Duodenal mucosa (tissue), 2 donors: ENCODE measurements around the gene CTBP2.

Experiments used
- H3K27ac ChIP-seq: one replicate; pipeline ENCODE4 v1.7.0; 2013; ENCODE audit warnings: low read depth, low read length
- H3K27me3 ChIP-seq, 2 donors: one replicate each; pipeline ENCODE4 v1.7.0; 2013; ENCODE audit warnings: low read length in 2 of 2, control low read depth in 1 of 2; ENCODE audit not compliant: insufficient read depth in 2 of 2, control insufficient read depth in 1 of 2
- H3K36me3 ChIP-seq, 2 donors: one replicate each; pipeline ENCODE4 v1.7.0; 2013; ENCODE audit warnings: low read length in 2 of 2, control low read depth in 1 of 2; ENCODE audit not compliant: insufficient read depth in 2 of 2, control insufficient read depth in 1 of 2
- H3K4me1 ChIP-seq, 2 donors: one replicate each; pipeline ENCODE4 v1.7.0; 2013; ENCODE audit warnings: low read length in 2 of 2, control low read depth in 1 of 2; ENCODE audit not compliant: insufficient read depth in 2 of 2, control insufficient read depth in 1 of 2
- H3K4me3 ChIP-seq, 2 donors: one replicate each; pipeline ENCODE4 v1.7.0; 2013; ENCODE audit warnings: low read length in 2 of 2, low read depth in 1 of 2
- H3K9ac ChIP-seq, 2 donors: one replicate each; pipeline ENCODE4 v1.7.0; 2013; ENCODE audit warnings: low read length in 2 of 2, low read depth in 1 of 2
- H3K9me3 ChIP-seq, 2 donors: one replicate each; pipeline ENCODE4 v1.7.0; 2013; ENCODE audit warnings: low read length in 2 of 2, control low read depth in 1 of 2; ENCODE audit not compliant: control insufficient read depth in 1 of 2

Gene CTBP2

DNA sequence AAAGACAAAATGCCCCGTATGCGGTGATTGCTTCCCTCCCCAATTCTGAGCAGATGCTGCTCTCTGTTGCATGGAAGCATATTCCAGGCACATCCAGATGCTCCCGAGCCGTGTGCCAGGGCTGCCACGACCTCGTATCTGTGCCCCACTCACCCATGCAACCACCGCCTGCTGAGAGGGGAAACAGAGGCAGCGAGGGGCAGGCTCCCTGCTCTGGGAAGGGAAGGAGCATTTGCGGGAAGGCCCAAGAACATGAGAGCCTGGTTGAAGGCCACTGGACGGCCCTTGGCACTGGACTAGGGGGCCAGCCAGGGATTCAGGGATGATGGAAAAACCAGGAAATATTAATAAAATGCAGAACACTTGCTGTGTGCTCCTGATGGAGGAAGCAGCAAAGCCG, 89.4 kb downstream of the CTBP2 start:
- Histone ChIP-seq H3K4me1 (peaks cover 9 to 13% of the 10 kb centered on the region in 2 donors), H3K36me3 (peaks cover 3 to 33% of the 10 kb centered on the region in 2 donors), H3K4me3 (no peak overlapping the region), H3K9ac (no peak overlapping the region), H3K27me3 (no peaks in the 10 kb centered on the region), H3K9me3 (no peaks in the 10 kb centered on the region), H3K27ac (no peak overlapping the region)

- no peaks in the 10 kb centered on the region for H3K9me3 ChIP-seq
- peaks cover 30 to 36% of the 10 kb centered on the region in 2 donors for H3K4me1 ChIP-seq
- H3K27me3 ChIP-seq = no peaks in the 10 kb centered on the region
- H3K9ac ChIP-seq = no peak overlapping the region
- H3K36me3 ChIP-seq = peaks cover 3 to 17% of the 10 kb centered on the region in 2 donors
- no peak overlapping the region for H3K4me3 ChIP-seq
- H3K27ac ChIP-seq = no peak overlapping the region
Observed at GRCh38 chr10:125068406-125068805, 92.0 kb downstream of the CTBP2 start.

- H3K4me3 ChIP-seq = no peak overlapping the region
- no peak overlapping the region for H3K27ac ChIP-seq
- no peaks in the 10 kb centered on the region for H3K27me3 ChIP-seq
- H3K9me3 ChIP-seq = no peaks in the 10 kb centered on the region
- peaks cover 3 to 20% of the 10 kb centered on the region in 2 donors for H3K36me3 ChIP-seq
- H3K4me1 ChIP-seq = peaks cover 34 to 39% of the 10 kb centered on the region in 2 donors
- H3K9ac ChIP-seq = no peak overlapping the region
Observed at GRCh38 chr10:125067764-125068163, 92.6 kb downstream of the CTBP2 start.

DNA sequence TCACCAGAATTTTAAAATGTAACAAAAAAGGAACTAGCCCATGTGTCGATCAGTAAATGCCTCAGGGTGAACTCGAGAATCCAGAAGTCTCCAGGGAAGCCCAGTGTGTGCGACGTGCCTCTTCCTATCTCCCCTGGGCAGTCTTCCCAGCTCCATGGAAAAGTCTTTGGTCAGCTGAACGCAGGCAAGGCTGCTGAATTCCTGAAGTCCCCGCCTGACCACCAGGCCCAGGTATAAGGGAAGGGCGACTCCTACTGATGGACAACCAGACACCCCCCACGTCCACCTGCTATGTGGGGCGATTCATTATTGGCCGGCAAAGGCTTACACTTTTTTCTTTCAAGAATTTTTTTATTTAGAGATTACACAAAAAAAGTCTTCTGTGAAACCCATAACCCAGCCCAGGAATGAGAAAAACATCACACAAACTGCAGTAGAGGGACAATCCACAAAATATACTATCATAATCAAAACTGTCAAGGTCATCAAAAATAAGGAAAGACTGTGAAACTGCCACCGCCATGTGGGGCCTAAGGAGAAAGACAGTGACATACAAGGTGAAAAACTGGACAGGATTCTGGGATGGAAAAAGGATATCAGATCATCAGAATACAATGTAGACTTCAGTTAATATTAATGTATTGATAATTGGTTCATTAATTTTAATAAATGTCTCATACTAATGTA, 93.5 kb downstream of the CTBP2 start:
- peaks cover 39 to 41% of the 10 kb centered on the region in 2 donors for H3K4me1 ChIP-seq
- H3K9me3 ChIP-seq = no peaks in the 10 kb centered on the region
- H3K4me3 ChIP-seq = no peak overlapping the region
- H3K9ac ChIP-seq = no peak overlapping the region
- peaks cover 3 to 16% of the 10 kb centered on the region in 2 donors for H3K36me3 ChIP-seq
- no peaks in the 10 kb centered on the region for H3K27me3 ChIP-seq
- no peak overlapping the region for H3K27ac ChIP-seq

- H3K9me3 ChIP-seq = no peaks in the 10 kb centered on the region
- peaks cover 54 to 59% of the 10 kb centered on the region in 2 donors for H3K4me1 ChIP-seq
- H3K4me3 ChIP-seq = no peak overlapping the region
- no peaks in the 10 kb centered on the region for H3K27me3 ChIP-seq
- H3K27ac ChIP-seq = no peak overlapping the region
- peak overlapping the region in 1 of 2 donors; percentile 0 for H3K9ac ChIP-seq
- H3K36me3 ChIP-seq = peaks cover 5 to 19% of the 10 kb centered on the region in 2 donors
Observed at GRCh38 chr10:125064681-125065492, 95.5 kb downstream of the CTBP2 start.

DNA sequence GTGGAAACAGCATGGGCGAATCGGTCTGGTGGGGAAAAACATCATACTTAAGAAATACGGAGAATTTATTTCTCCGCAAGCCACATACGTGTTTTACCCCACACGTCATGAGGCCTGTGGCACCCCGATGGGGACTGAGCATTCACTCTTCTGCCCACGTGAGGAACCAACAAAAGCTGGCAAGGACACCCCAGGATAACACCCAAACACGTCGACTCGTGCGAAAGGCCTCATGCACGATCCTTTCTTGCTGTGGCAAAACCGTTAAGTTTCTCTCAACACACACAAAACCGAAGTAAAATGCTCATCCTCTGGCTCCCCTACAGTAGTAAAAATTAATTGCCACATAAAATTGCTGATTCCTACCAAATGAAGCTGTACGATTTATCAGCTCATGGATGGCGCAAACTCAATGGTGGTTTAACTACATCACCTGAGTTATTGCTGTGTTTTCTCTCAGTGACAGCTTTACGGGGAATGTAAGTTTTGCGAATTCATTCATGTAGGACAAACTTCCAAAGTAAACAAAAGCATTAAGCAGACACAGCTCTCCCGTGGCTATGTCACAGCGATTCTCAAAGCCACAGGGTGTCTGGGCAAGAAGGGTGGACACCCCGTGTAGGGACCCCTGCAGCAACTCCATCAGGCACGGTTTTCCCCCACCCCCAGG, 97.0 kb downstream of the CTBP2 start:
- no peak overlapping the region for H3K4me3 ChIP-seq
- peak overlapping the region in 1 of 2 donors; percentile 2 for H3K9ac ChIP-seq
- H3K36me3 ChIP-seq = peaks cover 5 to 30% of the 10 kb centered on the region in 2 donors
- no peak overlapping the region for H3K27ac ChIP-seq
- peaks cover 48 to 57% of the 10 kb centered on the region in 2 donors for H3K4me1 ChIP-seq
- no peaks in the 10 kb centered on the region for H3K9me3 ChIP-seq
- no peaks in the 10 kb centered on the region for H3K27me3 ChIP-seq

GRCh38 chr10:125062914-125063230, 97.5 kb downstream of the CTBP2 start:
- Histone ChIP-seq H3K4me1 (peaks cover 51 to 61% of the 10 kb centered on the region in 2 donors), H3K4me3 (no peak overlapping the region), H3K27me3 (no peaks in the 10 kb centered on the region), H3K27ac (no peak overlapping the region), H3K9me3 (no peaks in the 10 kb centered on the region), H3K9ac (peak overlapping the region in 1 of 2 donors; percentile 2), H3K36me3 (peaks cover 5 to 36% of the 10 kb centered on the region in 2 donors)

- H3K9ac ChIP-seq = no peak overlapping the region
- peaks cover 5 to 37% of the 10 kb centered on the region in 2 donors for H3K36me3 ChIP-seq
- H3K27me3 ChIP-seq = no peaks in the 10 kb centered on the region
- H3K4me3 ChIP-seq = no peak overlapping the region
- H3K9me3 ChIP-seq = no peaks in the 10 kb centered on the region
- H3K27ac ChIP-seq = no peak overlapping the region
- peaks cover 56 to 66% of the 10 kb centered on the region in 2 donors for H3K4me1 ChIP-seq
Observed at GRCh38 chr10:125062227-125062913, 98.0 kb downstream of the CTBP2 start.

GRCh38 chr10:125061557-125062226, 98.7 kb downstream of the CTBP2 start:
- H3K4me3 ChIP-seq = no peak overlapping the region

More at GRCh38 chr10:125061557-125062226, 98.7 kb downstream of the CTBP2 start:
- no peaks in the 10 kb centered on the region for H3K27me3 ChIP-seq
- peaks cover 5 to 38% of the 10 kb centered on the region in 2 donors for H3K36me3 ChIP-seq
- no peaks in the 10 kb centered on the region for H3K9me3 ChIP-seq
- peak overlapping the region; percentile 11 for H3K27ac ChIP-seq
- H3K9ac ChIP-seq = peak overlapping the region in 1 of 2 donors; percentile 38
- peaks cover 63 to 73% of the 10 kb centered on the region in 2 donors for H3K4me1 ChIP-seq
